Activated CD4-positive, alpha-beta T cell treated with anti-CD3 and anti-CD28 coated beads, Interleukin-2, amount 10 ng/mL, durations not matched to agents 7 days and 5 days (primary cell): ENCODE measurements around the gene GRK5. TPM values are rescaled to one million over a fixed set of nuclear protein-coding genes. Genes with fewer than 3 reads are reported as not detected.

Source experiments
- CTCF ChIA-PET: fragments of 350-600 bp; sonication (Branson Sonifier 250); formaldehyde crosslinking; loops from one replicate; lab custom pipeline; 2021; ENCODE audit warnings: antibody characterized with exemption; lab: Charles Lee
- POLR2A ChIA-PET: fragments of 350-600 bp; sonication (Branson Sonifier 250); formaldehyde crosslinking; loops from one replicate; lab custom pipeline; 2021; ENCODE audit warnings: antibody characterized with exemption; lab: Charles Lee
- DNase-seq: peaks from one replicate; pipeline ENCODE4 v3.0.0-alpha.2; 2020
- H3K27ac Mint-ChIP-seq: one replicate; pipeline ENCODE4 v1.8.0; 2021; ENCODE audit warnings: mild to moderate bottlenecking, moderate library complexity, mixed read lengths
- H3K27me3 Mint-ChIP-seq: one replicate; pipeline ENCODE4 v1.8.0; 2021; ENCODE audit warnings: mixed read lengths
- H3K36me3 Mint-ChIP-seq: one replicate; pipeline ENCODE4 v1.8.0; 2021; ENCODE audit warnings: low read depth, mixed read lengths
- H3K4me1 Mint-ChIP-seq: one replicate; pipeline ENCODE4 v1.8.0; 2021; ENCODE audit warnings: mixed read lengths
- H3K4me3 Mint-ChIP-seq: one replicate; pipeline ENCODE4 v1.8.0; 2021; ENCODE audit warnings: mild to moderate bottlenecking, moderate library complexity, mixed read lengths
- H3K9me3 Mint-ChIP-seq: one replicate; pipeline ENCODE4 v1.8.0; 2021; ENCODE audit warnings: mixed read lengths
- total RNA-seq, 2 experiments: library from RNA; stranded (reverse); gene quantifications; one replicate each; pipeline ENCODE4 v1.2.3, GENCODE V29; 2021

The GRK5 gene
- total RNA-seq, 2 experiments from 2014 or later: 26.0 to 27.5 TPM

DNA sequence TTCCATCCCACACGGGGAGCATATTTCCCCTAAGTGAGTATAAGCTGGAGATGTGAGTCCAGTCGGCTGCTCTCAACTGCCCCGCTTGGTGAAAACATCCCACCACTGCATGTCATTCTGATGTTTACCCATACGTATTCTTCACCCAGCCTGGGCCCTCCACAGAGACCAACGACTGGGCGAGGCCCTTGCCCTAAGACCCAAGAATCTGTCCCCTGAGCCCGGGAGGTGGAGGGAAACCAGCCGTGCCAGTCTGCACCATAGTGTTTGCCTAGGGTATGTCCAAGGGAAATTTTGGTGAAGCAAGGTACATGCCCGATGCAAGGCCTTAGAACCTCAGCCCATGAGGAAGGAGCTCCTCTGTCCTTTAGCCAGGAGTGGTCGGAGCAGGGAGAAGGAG, 267.2 kb downstream of the GRK5 start:
- Mint-ChIP-seq H3K4me3 (no peak overlapping the region), H3K36me3 (peaks cover 2% of the 10 kb centered on the region), H3K27me3 (peaks cover 21% of the 10 kb centered on the region), H3K27ac (no peak overlapping the region), H3K9me3 (no peaks in the 10 kb centered on the region), H3K4me1 (peaks cover 28% of the 10 kb centered on the region)
- DNase-seq: no peak
- ChIA-PET CTCF (interaction anchor here (1.3 kb wide), 1 partner anchor 14 kb away, joined by 3 read pairs; no protein-coding TSS in a partner anchor), POLR2A (no interaction called here)

DNA sequence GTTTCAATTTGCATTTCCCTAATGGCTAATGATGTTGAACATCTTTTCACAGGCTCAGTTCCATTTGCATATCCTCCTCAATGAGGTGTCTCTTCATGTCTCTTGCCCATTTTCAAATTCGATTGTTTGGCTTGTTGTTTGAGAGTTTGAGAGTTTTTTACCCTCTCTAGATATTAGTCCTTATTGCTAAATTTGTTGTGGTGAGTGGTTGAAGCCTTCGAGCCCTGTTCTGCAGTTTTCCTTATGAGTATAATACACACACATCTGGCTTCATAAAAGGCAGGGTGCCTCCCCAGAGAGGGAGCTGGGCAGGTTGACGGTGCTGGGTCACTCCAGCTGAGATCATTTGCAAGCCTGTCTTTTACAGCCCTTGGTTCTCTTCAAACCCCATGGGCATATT, 270.1 kb downstream of the GRK5 start:
- H3K9me3 Mint-ChIP-seq: no peaks in the 10 kb centered on the region
- peaks cover 2% of the 10 kb centered on the region for H3K36me3 Mint-ChIP-seq
- peaks cover 12% of the 10 kb centered on the region for H3K27me3 Mint-ChIP-seq
- POLR2A ChIA-PET: no interaction called here
- no peak overlapping the region for H3K27ac Mint-ChIP-seq
- no peak overlapping the region for H3K4me3 Mint-ChIP-seq
- H3K4me1 Mint-ChIP-seq: peaks cover 34% of the 10 kb centered on the region
- CTCF ChIA-PET: interaction anchor here (1.6 to 4.6 kb wide), 2 partner anchors 12 to 279 kb away, joined by 4 to 22 read pairs; no protein-coding TSS in a partner anchor
- no peak for DNase-seq

DNA sequence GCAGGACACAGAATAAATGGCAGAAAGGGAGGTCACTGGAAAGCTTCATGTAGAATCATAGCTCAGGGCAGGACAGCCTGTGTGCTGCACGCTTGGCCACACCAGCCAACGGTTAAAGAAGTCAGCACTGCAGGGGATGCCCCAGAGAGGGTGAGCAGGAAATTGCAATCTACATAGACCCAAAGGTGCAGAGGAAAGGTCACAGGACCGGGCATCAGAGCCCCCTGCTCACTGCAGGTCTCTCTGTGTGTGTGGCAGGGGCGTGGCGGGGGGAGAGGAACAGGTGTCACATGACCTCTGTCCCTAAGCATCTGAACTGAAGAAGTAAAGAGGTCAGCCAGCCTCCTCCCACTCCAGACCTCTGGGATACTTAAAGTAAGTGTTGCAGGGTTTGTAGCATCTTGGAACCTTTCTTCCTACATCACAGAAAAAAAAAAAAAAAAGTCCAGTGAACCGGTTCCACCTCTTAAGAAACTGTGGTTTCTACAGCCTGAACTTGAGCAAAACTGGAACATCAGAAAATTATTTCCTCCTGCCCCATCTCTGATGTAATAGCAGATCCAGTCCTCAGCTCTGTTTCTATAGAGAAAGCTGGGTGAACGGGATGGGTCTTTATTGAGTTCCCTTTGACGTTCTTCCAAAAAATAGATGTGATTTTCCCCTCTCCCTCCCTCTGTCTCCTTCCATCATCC, 270.9 kb downstream of the GRK5 start:
- no peaks in the 10 kb centered on the region for H3K9me3 Mint-ChIP-seq
- H3K4me1 Mint-ChIP-seq: peaks cover 34% of the 10 kb centered on the region
- peak overlapping the region; percentile 77 for H3K27ac Mint-ChIP-seq
- peaks cover 12% of the 10 kb centered on the region for H3K27me3 Mint-ChIP-seq
- peaks cover 2% of the 10 kb centered on the region for H3K36me3 Mint-ChIP-seq
- peak; percentile 33 for DNase-seq
- POLR2A ChIA-PET: no interaction called here
- CTCF ChIA-PET: interaction anchor here (1.2 to 4.6 kb wide), 3 partner anchors 11 to 280 kb away, joined by 4 to 22 read pairs (median 6); no protein-coding TSS in a partner anchor
- peak overlapping the region; percentile 5 for H3K4me3 Mint-ChIP-seq

DNA sequence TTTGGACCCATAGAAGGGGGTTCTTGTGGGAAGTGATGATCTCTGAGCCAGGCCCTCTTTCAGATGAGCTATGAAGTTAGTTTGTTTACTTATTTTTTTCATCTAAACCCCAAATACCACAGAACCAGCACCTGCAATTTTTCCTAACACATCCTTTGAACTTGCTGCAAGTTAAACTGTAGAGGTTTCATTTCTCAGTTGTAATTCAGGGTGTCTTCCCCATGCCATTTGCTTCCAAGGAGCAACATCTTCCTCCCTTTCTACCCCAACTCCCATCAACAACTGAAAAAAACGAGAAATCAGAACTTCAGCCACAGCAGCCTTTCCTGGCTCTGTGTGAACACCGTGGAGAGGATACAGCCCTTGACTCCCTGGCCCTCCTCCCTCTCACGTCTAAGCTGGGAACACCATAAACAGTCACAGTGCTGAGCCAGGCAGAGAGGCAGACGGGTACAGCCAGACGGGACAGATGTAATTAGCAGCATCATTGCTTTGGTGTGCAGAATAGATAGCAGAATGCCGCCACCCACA, 271.5 kb downstream of the GRK5 start:
- no peak for DNase-seq
- Mint-ChIP-seq H3K9me3 (no peaks in the 10 kb centered on the region), H3K4me1 (peaks cover 34% of the 10 kb centered on the region), H3K27me3 (peaks cover 12% of the 10 kb centered on the region), H3K4me3 (peak overlapping the region; percentile 5), H3K36me3 (peaks cover 2% of the 10 kb centered on the region), H3K27ac (peak overlapping the region; percentile 77)
- POLR2A ChIA-PET: no interaction called here
- CTCF ChIA-PET: interaction anchor here (0.6 to 4.6 kb wide), 4 partner anchors 10 to 169 kb away, joined by 3 to 22 read pairs (median 4); no protein-coding TSS in a partner anchor

DNA sequence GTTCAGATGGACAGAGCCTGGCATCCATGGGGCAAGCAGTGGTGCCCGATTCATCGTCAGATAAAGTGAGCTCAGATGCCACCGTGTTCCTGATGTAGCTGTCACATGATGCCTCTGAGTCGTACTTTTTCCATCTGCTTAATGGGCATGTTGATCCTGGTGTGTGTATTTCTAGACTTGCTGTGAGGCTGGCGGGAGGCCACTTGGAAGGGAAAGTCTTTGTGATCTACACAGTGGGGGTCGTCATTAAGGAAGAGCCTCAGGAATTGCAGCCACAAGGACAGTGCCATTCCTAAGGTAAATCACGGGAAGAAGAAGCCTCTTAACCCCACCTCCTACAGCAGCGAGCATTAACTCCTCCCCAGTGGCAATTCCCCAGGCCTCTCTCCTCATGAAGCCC, 272.2 kb downstream of the GRK5 start:
- ChIA-PET POLR2A (interaction anchor here (0.6 kb wide), 1 partner anchor 18 kb away, joined by 4 read pairs; no protein-coding TSS in a partner anchor), CTCF (interaction anchor here (0.6 to 4.6 kb wide), 5 partner anchors 10 to 280 kb away, joined by 3 to 22 read pairs (median 3); no protein-coding TSS in a partner anchor)
- Mint-ChIP-seq H3K4me3 (no peak overlapping the region), H3K27me3 (peaks cover 12% of the 10 kb centered on the region), H3K9me3 (no peaks in the 10 kb centered on the region), H3K27ac (no peak overlapping the region), H3K36me3 (peaks cover 2% of the 10 kb centered on the region), H3K4me1 (peaks cover 34% of the 10 kb centered on the region)
- DNase-seq: no peak

DNA sequence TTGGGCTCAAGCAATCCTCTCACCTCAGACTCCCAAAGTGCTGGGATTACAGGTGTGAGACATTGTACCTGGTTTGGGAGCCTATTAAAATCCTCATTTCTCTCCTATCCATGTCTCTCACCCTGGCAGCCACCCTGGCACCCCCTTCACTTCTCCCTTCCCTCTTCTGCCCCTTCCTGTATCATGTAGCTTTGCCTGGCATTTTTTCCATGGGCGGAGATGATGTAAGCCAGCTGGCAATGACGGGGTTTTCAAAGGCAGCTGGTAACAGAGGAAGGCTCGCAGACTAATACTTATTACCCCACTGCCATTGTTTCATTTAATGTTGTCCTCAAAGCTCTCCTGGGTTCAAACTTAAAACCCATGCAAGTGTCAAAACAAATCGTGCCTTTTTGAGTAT, 273.3 kb downstream of the GRK5 start:
- peaks cover 2% of the 10 kb centered on the region for H3K36me3 Mint-ChIP-seq
- ChIA-PET CTCF (interaction anchor here (0.6 to 4.6 kb wide), 5 partner anchors 9 to 398 kb away, joined by 3 to 22 read pairs (median 3); no protein-coding TSS in a partner anchor), POLR2A (no interaction called here)
- no peaks in the 10 kb centered on the region for H3K9me3 Mint-ChIP-seq
- H3K4me1 Mint-ChIP-seq: peaks cover 34% of the 10 kb centered on the region
- no peak overlapping the region for H3K4me3 Mint-ChIP-seq
- no peak for DNase-seq
- H3K27ac Mint-ChIP-seq: no peak overlapping the region
- H3K27me3 Mint-ChIP-seq: peaks cover 8% of the 10 kb centered on the region

DNA sequence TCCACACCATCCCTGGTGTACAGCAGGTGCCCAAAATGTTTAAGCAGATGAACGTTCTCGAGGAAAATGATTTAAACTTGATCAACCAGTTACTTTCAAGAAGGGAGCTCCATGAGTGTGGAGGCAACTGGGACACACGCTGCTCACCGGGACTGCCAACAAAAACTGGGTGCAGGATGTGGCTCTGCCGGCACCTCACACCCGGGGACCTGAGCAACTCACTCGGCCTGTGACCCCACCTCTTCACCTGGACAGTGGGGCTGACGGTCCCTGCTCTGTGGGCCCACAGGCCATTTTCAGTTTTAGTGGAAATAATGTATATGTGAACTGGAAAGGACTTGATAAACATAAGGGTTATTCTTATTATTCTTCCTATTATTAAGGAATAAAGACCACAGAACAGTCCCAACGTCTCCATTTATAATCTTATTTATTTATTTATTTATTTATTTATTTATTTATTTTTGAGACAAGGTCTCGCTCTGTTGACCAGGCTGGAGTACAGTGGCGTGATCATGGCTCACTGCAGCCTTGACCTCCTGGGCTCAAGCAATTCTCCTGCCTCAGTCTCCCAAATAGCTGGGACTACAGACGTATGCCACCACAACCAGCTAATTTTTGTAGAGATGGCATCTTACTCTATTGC, 274.5 kb downstream of the GRK5 start:
- no peak overlapping the region for H3K4me3 Mint-ChIP-seq
- no peak for DNase-seq
- H3K27me3 Mint-ChIP-seq: peaks cover 3% of the 10 kb centered on the region
- ChIA-PET CTCF (interaction anchor here (1.1 to 4.6 kb wide), 3 partner anchors 7 to 212 kb away, joined by 3 to 22 read pairs (median 8); no protein-coding TSS in a partner anchor), POLR2A (no interaction called here)
- H3K9me3 Mint-ChIP-seq: no peaks in the 10 kb centered on the region
- H3K4me1 Mint-ChIP-seq: peaks cover 32% of the 10 kb centered on the region
- peaks cover 2% of the 10 kb centered on the region for H3K36me3 Mint-ChIP-seq
- H3K27ac Mint-ChIP-seq: no peak overlapping the region

DNA sequence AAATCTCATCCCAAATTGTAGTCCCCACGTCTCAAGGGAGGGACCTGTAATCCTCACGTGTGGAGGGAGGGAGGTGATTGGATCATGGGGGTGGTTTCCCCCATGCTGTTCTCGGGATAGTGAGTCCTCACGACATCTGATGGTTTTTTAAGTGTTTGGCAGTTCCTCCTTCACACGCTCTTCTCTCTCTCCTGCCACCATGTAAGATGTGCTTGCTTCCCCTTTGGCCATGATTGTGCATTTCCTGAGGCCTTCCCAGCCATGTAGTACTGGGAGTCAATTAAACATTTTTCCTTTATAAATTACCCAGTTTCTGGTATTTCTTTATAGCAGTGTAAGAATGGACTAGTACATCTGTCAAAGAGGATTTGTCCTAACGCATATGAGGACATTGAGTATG, 275.6 kb downstream of the GRK5 start:
- no peaks in the 10 kb centered on the region for H3K27me3 Mint-ChIP-seq
- H3K4me1 Mint-ChIP-seq: peaks cover 26% of the 10 kb centered on the region
- ChIA-PET POLR2A (no interaction called here), CTCF (interaction anchor here (0.6 to 0.7 kb wide), 2 partner anchors 194 to 430 kb away, joined by 3 to 5 read pairs; no protein-coding TSS in a partner anchor)
- no peak overlapping the region for H3K4me3 Mint-ChIP-seq
- H3K36me3 Mint-ChIP-seq: no peaks in the 10 kb centered on the region
- no peak for DNase-seq
- no peak overlapping the region for H3K27ac Mint-ChIP-seq
- no peaks in the 10 kb centered on the region for H3K9me3 Mint-ChIP-seq

DNA sequence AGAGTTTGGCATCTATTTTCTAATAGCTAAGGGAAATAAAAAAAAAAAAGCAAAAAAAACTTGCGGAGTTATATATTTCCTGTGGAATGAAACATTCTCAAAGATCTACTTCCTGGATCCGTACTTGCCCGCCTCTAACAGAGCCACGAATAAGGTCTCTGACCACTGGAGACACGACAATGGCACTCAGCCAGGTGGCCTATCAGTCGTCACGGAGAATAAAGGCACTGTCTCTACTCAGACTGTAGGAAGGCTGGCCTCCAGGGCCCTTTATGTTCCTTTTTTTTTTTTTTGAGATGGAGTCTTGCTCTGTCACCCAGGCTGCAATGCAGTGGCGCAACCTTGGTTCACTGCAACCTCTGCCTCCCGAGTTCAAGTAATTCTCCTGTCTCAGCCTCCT, 276.5 kb downstream of the GRK5 start:
- ChIA-PET CTCF (interaction anchor here (0.6 to 0.7 kb wide), 2 partner anchors 194 to 429 kb away, joined by 3 to 5 read pairs; no protein-coding TSS in a partner anchor), POLR2A (no interaction called here)
- Mint-ChIP-seq H3K36me3 (no peaks in the 10 kb centered on the region), H3K4me1 (peaks cover 23% of the 10 kb centered on the region), H3K4me3 (no peak overlapping the region), H3K9me3 (no peaks in the 10 kb centered on the region), H3K27ac (no peak overlapping the region), H3K27me3 (no peaks in the 10 kb centered on the region)
- no peak for DNase-seq

DNA sequence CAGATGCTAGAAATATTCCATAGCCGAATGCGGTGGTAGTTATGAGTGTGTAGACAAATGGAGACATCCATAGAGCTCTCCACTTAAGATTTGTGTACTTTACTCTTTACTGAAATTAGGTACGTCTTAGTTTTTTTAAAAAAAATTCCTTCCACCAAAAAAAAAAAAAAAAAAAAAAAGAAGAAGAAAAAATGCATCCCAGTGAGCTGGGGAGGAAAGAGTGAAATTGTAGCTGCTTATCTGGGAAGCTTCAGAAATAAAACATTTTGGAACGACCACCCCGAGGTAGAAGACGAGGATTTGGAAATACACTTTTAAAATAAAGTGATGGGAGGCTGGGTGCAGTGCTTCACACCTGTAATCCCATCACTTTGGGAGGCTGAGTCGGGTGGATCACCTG, 281.3 kb downstream of the GRK5 start:
- peak overlapping the region; percentile 92 for H3K27ac Mint-ChIP-seq
- DNase-seq: no peak
- ChIA-PET POLR2A (interaction anchor here (0.6 kb wide), 2 partner anchors 11 to 18 kb away, joined by 3 to 5 read pairs; no protein-coding TSS in a partner anchor), CTCF (interaction anchor here (0.6 to 2.8 kb wide), 7 partner anchors 9 to 332 kb away, joined by 3 to 22 read pairs (median 7); no protein-coding TSS in a partner anchor)
- H3K36me3 Mint-ChIP-seq: peaks cover 2% of the 10 kb centered on the region
- no peaks in the 10 kb centered on the region for H3K9me3 Mint-ChIP-seq
- no peak overlapping the region for H3K4me3 Mint-ChIP-seq
- H3K27me3 Mint-ChIP-seq: no peaks in the 10 kb centered on the region
- peaks cover 41% of the 10 kb centered on the region for H3K4me1 Mint-ChIP-seq

DNA sequence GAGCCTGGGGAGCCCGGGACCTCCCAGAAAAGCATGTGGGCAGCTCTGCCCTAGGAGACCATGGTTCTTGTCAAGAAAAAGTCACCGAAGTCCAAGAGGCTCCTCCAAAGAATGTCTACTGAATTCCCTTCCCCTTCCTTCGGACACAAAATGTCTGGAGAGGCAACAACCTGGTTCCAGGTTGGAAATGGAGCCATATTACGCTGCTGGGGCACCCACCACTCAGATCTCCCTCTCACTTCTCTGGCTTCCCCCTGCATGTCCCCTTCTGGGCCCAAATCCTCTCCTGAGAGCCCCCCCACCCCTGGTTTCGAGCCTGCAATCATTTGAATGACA, 282.6 kb downstream of the GRK5 start:
- Mint-ChIP-seq H3K27me3 (no peaks in the 10 kb centered on the region), H3K27ac (peak overlapping the region; percentile 92), H3K4me1 (peaks cover 54% of the 10 kb centered on the region), H3K36me3 (peaks cover 2% of the 10 kb centered on the region), H3K9me3 (no peaks in the 10 kb centered on the region), H3K4me3 (peak overlapping the region; percentile 77)
- ChIA-PET POLR2A (interaction anchor here (0.6 to 1.0 kb wide), 2 partner anchors 44 to 52 kb away, joined by 3 to 4 read pairs; partner anchors contain the start of gene RGS10), CTCF (interaction anchor here (0.6 to 2.8 kb wide), 23 partner anchors 10 to 291 kb away, joined by 3 to 22 read pairs (median 4); partner anchors contain the start of gene GRK5)
- no peak for DNase-seq

DNA sequence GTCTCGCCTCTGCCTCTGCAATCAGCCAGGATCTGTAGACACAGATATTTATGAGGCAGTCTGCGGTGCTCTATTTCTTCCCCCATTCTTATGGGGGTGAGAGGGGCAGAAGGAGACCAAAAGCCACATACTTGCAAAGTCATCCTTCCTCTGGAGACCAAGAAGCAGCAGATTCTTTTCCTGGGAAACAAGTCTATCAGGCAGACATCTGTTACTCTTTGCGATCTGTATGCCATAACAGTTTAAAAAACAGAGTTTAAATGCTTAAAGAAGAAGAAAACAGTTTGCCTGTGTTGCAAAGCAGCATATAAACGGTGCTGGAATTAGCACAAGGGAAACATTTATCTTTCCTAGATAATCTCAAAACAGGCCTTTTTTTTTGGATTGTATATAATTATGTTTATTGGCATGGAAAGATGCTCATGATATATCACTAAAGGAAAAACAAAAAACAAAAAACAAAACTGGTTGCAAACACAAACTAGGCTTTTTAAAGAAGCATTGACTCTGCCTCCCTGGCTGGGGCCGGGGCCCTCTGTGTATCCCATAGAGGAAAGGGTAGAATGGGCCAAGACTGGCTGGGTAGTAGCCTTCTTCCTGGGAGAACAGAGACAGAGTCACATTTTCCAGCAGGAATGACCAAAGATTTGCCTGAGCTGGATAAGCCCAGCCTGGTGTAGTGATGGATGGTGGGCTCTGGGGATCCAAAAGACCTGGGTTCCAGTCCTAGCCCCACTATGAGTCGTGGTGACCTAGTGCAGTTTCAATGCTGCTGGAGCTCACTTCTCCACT, 284.8 kb downstream of the GRK5 start:
- H3K27ac Mint-ChIP-seq: peak overlapping the region; percentile 36
- H3K4me1 Mint-ChIP-seq: peaks cover 73% of the 10 kb centered on the region
- H3K36me3 Mint-ChIP-seq: peaks cover 8% of the 10 kb centered on the region
- CTCF ChIA-PET: no interaction called here
- no peak overlapping the region for H3K4me3 Mint-ChIP-seq
- no peaks in the 10 kb centered on the region for H3K27me3 Mint-ChIP-seq
- no peak for DNase-seq
- H3K9me3 Mint-ChIP-seq: no peaks in the 10 kb centered on the region
- POLR2A ChIA-PET: no interaction called here
